Nasal cavity respiratory epithelium epithelial cell of viscerocranial mucosa (primary cell): ENCODE measurements around the gene IRF3. TPM values are rescaled to one million over a fixed set of nuclear protein-coding genes. Genes with fewer than 3 reads are reported as not detected.

Source experiments
- total RNA-seq: library from RNA; depleted of rRNA; stranded (reverse); fragments of >200 nt; gene quantifications from 2 replicates; pipeline ENCODE4 v1.2.3, GENCODE V29; 2014

IRF3 gene
- total RNA-seq: 104 and 109 TPM in 2 replicates

GRCh38 chr19:49665351-49666119, at the start of gene IRF3, which contains the start of gene BCL2L12:
TSS of gene IRF3 (minus strand) at chr19:49665857. CDS start at chr19:49664838, 1,019 bp downstream.
TSS of gene BCL2L12 (plus strand) at chr19:49665933. CDS start at chr19:49666693, 760 bp downstream.

GRCh38 chr19:49690656-49691242, 25.1 kb upstream of the IRF3 start, which contains the start of gene CPT1C:
TSS of gene CPT1C (plus strand) at chr19:49691116. CDS start at chr19:49692253, 1,137 bp downstream.

GRCh38 chr19:49689133-49690078, 23.7 kb upstream of the IRF3 start, which contains the start of gene ADM5:
TSS of gene ADM5 (plus strand) at chr19:49689594. CDS start at chr19:49689838, 244 bp downstream.

GRCh38 chr19:49677231-49677900, 11.7 kb upstream of the IRF3 start, which contains the start of gene PRMT1:
TSS of gene PRMT1 (plus strand) at chr19:49677271. CDS start at chr19:49677281, 10 bp downstream.

GRCh38 chr19:49641688-49642491, 23.8 kb downstream of the IRF3 start, which contains the start of gene SCAF1:
TSS of gene SCAF1 (plus strand) at chr19:49642209. CDS start at chr19:49645027, 2,818 bp downstream.

GRCh38 chr19:49640113-49640898, 25.4 kb downstream of the IRF3 start, which contains the start of gene RRAS:
TSS of gene RRAS (minus strand) at chr19:49640143. CDS start at chr19:49640098, 45 bp downstream.

Other genes with a start within 250 kb of the IRF3 start
- gene PTH2, start 242.4 kb downstream of the IRF3 start, total RNA-seq: not detected in 2 replicates
- gene GFY, start 240.5 kb downstream of the IRF3 start, total RNA-seq: not detected in 2 replicates
- gene SLC17A7, start 224.3 kb downstream of the IRF3 start, total RNA-seq: 0.21 TPM in 1 of 2 replicates, not detected in the other
- 69.4 and 70.3 TPM in 2 replicates for gene PIH1D1, start 214.0 kb downstream of the IRF3 start, total RNA-seq
- gene ALDH16A1, start 212.6 kb downstream of the IRF3 start, total RNA-seq: 17.7 and 27.3 TPM in 2 replicates
- gene FLT3LG, start 191.6 kb downstream of the IRF3 start, total RNA-seq: 0.34 and 1.00 TPM in 2 replicates
- 2,080 and 4,704 TPM in 2 replicates for gene RPL13A, start 178.2 kb downstream of the IRF3 start, total RNA-seq
- 1,866 and 3,662 TPM in 2 replicates for gene RPS11, start 169.4 kb downstream of the IRF3 start, total RNA-seq
- 10.8 and 13.0 TPM in 2 replicates for gene FCGRT, start 153.2 kb downstream of the IRF3 start, total RNA-seq
- 0.34 and 0.43 TPM in 2 replicates for gene RCN3, start 137.9 kb downstream of the IRF3 start, total RNA-seq
- 28.1 and 57.8 TPM in 2 replicates for gene NOSIP, start 85.3 kb downstream of the IRF3 start, total RNA-seq
- gene PRRG2, start 84.5 kb downstream of the IRF3 start, total RNA-seq: 5.4 and 7.9 TPM in 2 replicates
- 1.4 and 7.8 TPM in 2 replicates for gene PRR12, start 74.7 kb downstream of the IRF3 start, total RNA-seq
- 32.1 and 44.4 TPM in 2 replicates for gene RRAS, start 25.7 kb downstream of the IRF3 start, total RNA-seq
- 11.6 and 31.3 TPM in 2 replicates for gene SCAF1, start 23.6 kb downstream of the IRF3 start, total RNA-seq
- gene BCL2L12, start 76 bp upstream of the IRF3 start, total RNA-seq: 2.7 and 4.4 TPM in 2 replicates
- gene PRMT1, start 11.4 kb upstream of the IRF3 start, total RNA-seq: 266 and 394 TPM in 2 replicates
- under 0.01 and 0.78 TPM in 2 replicates for gene ADM5, start 23.7 kb upstream of the IRF3 start, total RNA-seq
- gene CPT1C, start 25.3 kb upstream of the IRF3 start, total RNA-seq: 0.21 and 0.34 TPM in 2 replicates
- gene TSKS, start 97.4 kb upstream of the IRF3 start, total RNA-seq: 0.34 TPM in 1 of 2 replicates, not detected in the other
- 36.9 and 89.5 TPM in 2 replicates for gene AP2A1, start 101.1 kb upstream of the IRF3 start, total RNA-seq
- gene FUZ, start 147.4 kb upstream of the IRF3 start, total RNA-seq: 10.6 and 16.5 TPM in 2 replicates
- 7.9 and 25.1 TPM in 2 replicates for gene MED25, start 152.4 kb upstream of the IRF3 start, total RNA-seq
- 17.4 and 41.6 TPM in 2 replicates for gene PTOV1, start 185.3 kb upstream of the IRF3 start, total RNA-seq
- gene PNKP, start 201.7 kb upstream of the IRF3 start, total RNA-seq: 27.1 and 27.7 TPM in 2 replicates
- gene AKT1S1, start 211.5 kb upstream of the IRF3 start, total RNA-seq: 7.9 and 11.7 TPM in 2 replicates
- gene TBC1D17, start 211.8 kb upstream of the IRF3 start, total RNA-seq: 4.8 and 8.8 TPM in 2 replicates
- 0.14 and 0.34 TPM in 2 replicates for gene IL4I1, start 231.0 kb upstream of the IRF3 start, total RNA-seq